Transverse colon (tissue), 3 donors: Measurements from ENCODE around the gene FAM107B.

Experiments used
- POLR2A ChIP-seq: fragments of 450-650 bp; IDR thresholded peaks from one replicate; pipeline ENCODE4 v1.6.1; 2016; ENCODE audit warnings: antibody characterized with exemption, mild to moderate bottlenecking, moderate library complexity
- TF ChIP-seq, protein P1 (sequence below), 5 experiments: fragments of 200-600 bp in 3 of 5; fragments of 450-650 bp in 2 of 5; sonication (generic) in 3 of 5; IDR thresholded peaks; 1 replicate in 2 of 5; 2 replicates in 3 of 5; pipeline ENCODE4 v1.5.1; 2016 to 2017; ENCODE audit warnings: antibody characterized with exemption in 5 of 5, inconsistent platforms in 3 of 5, mild to moderate bottlenecking in 2 of 5, moderate library complexity in 1 of 5

DNA sequence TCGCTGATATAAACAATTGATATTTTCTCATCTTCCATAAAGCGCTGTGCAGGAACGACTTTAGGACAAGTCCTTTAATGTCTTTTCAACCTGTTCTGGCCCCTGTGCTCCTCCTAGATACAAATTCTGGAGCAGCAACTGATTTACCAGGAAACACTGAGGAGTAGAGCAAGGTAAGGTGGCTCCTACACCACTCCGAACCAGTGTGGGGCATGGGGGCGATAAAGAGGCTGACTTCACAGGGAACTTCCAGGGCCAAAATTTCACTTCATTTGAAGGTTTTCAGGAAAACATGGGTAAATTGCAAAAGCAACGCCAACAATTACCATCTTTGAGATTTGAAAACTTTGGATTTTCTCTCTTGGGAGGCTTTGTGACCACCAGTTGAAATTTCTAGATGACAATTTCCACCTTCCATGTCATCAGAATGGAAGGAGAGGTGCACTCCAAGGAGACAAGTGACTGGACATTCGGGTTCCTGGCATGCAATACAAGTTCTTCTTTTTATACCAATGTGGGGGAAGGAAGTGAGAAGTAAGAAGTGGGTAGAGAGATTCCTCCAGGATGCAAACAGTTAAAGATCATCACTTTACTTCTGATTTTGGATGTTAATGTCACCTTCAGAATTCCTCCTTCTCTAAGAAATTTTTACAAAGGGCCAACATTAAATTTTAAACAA is 118.5 kb downstream of the FAM107B start:
- no peak for TF ChIP-seq POLR2A
- TF ChIP-seq, protein P1, sequence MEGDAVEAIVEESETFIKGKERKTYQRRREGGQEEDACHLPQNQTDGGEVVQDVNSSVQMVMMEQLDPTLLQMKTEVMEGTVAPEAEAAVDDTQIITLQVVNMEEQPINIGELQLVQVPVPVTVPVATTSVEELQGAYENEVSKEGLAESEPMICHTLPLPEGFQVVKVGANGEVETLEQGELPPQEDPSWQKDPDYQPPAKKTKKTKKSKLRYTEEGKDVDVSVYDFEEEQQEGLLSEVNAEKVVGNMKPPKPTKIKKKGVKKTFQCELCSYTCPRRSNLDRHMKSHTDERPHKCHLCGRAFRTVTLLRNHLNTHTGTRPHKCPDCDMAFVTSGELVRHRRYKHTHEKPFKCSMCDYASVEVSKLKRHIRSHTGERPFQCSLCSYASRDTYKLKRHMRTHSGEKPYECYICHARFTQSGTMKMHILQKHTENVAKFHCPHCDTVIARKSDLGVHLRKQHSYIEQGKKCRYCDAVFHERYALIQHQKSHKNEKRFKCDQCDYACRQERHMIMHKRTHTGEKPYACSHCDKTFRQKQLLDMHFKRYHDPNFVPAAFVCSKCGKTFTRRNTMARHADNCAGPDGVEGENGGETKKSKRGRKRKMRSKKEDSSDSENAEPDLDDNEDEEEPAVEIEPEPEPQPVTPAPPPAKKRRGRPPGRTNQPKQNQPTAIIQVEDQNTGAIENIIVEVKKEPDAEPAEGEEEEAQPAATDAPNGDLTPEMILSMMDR (IDR thresholded peaks at IDR 0.05): no peak
